GM13977 (cell line): Measurements from ENCODE around the gene CABS1.

Source experiments
- DNase-seq: peaks from one replicate; pipeline ENCODE4 v3.0.0; 2012; ENCODE audit warnings: low spot score
- CTCF ChIP-seq: IDR thresholded peaks from 2 replicates; pipeline ENCODE4 v1.5.1; 2012; ENCODE audit warnings: mild to moderate bottlenecking, control low read depth; ENCODE audit not compliant: insufficient read depth; ENCODE audit errors: extremely low read depth, missing control alignments
- in situ Hi-C: fragments of 300-500 bp; cut with MboI; formaldehyde crosslinking; loops from one replicate; pipeline ENCODE4 v1.12.0; 2022; ENCODE audit warnings: low sequenced_read_pairs, low pct_unique_long_range_greater_than_20kb, mixed read lengths, inconsistent platforms; ENCODE audit not compliant: unreplicated experiment

The CABS1 gene

GRCh38 chr4:70303090-70303489 is 31.7 kb upstream of the CABS1 start:
- DNase-seq = no peak
- in situ Hi-C loops = no loop called here
- TF ChIP-seq CTCF = no peak

- in situ Hi-C loops = no loop called here
- TF ChIP-seq CTCF = no peak
- no peak for DNase-seq
Observed at GRCh38 chr4:70305601-70306000, 29.2 kb upstream of the CABS1 start.

GRCh38 chr4:70306076-70306475 is 28.7 kb upstream of the CABS1 start:
- in situ Hi-C loops = no loop called here
- no peak for TF ChIP-seq CTCF
- DNase-seq = no peak

- no peak for DNase-seq
- no peak for TF ChIP-seq CTCF
- in situ Hi-C loops = no loop called here
Observed at GRCh38 chr4:70313736-70314135, 21.0 kb upstream of the CABS1 start.

- no peak for DNase-seq
- peak; percentile 47 for TF ChIP-seq CTCF
- in situ Hi-C loops = no loop called here
Observed at GRCh38 chr4:70315928-70316327, 18.9 kb upstream of the CABS1 start.

- no peak for DNase-seq
- in situ Hi-C loops = no loop called here
- no peak for TF ChIP-seq CTCF
Observed at GRCh38 chr4:70326052-70326451, 8.7 kb upstream of the CABS1 start.

GRCh38 chr4:70336043-70336442 is 1.3 kb downstream of the CABS1 start:
- in situ Hi-C loops = no loop called here
- no peak for DNase-seq
- TF ChIP-seq CTCF = no peak
